ENCODE results near the gene LCE4A. TPM values are rescaled to one million over a fixed set of nuclear protein-coding genes. Genes with fewer than 3 reads are reported as not detected.

Gene LCE4A
- total and polyA plus RNA-seq, 9 of the 15 experiments (the other 6 are each of a cell fraction or from before 2014, with no cell fraction given): not detected

DNA sequence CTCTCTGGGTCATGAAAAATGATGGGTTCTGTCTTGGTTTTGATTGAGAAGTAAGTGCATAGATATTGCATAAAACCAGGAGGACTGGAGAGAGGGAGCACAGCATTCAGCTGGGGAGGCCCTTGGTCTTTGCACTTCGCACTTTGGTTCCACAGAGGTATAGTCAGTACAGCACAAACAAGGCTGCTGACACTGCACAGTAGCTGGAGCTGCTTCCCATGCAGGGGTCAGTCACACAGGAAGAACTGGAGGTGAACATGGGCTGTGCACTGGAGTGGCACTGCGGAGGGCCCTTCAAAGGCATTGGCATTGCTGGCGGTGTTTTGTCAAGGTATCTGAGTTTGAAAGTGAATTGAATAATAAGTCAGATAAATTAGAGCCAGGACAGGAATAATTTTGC, 49.3 kb upstream of the LCE4A start:
- no peak for ATAC-seq
- no peak for DNase-seq (ENCODE audit: extremely low read depth in 1 of 4, low spot score in 3 of 4)
- no peaks in the 10 kb centered on the region for H3K36me3 ChIP-seq (ENCODE audit: control insufficient read depth, insufficient read depth, low read length)
- H2AFZ ChIP-seq (ENCODE audit: low read depth, low read length): no peak overlapping the region
- in situ Hi-C loops (cut with MboI) (loop anchor here (10.0 kb wide), 1 partner anchor 566 kb away; no protein-coding TSS in a partner anchor), intact Hi-C loops (cut with micrococcal nuclease) (loop anchor here (10.0 kb wide), 2 partner anchors 86 to 536 kb away; no protein-coding TSS in a partner anchor)
- CTCF ChIA-PET (ENCODE audit: low intra/inter-chr PET ratio): no interaction called here
- H3K27me3 ChIP-seq (ENCODE audit: control insufficient read depth in 2 of 2, insufficient read depth in 2 of 2, low read length in 2 of 2): no peaks in the 10 kb centered on the region
- FAIRE-seq: no peak
- H3K79me2 ChIP-seq (ENCODE audit: control insufficient read depth, insufficient read depth, low read length): no peaks in the 10 kb centered on the region
- H3K4me1 ChIP-seq (replicated peaks in 1 of 2; ENCODE audit: control insufficient read depth in 2 of 2, insufficient read depth in 2 of 2, low read length in 2 of 2): no peaks in the 10 kb centered on the region
- no peak overlapping the region for H3K4me2 ChIP-seq (ENCODE audit: insufficient read depth, low read length)
- BruUV-seq (replicated peaks): no TSS peak
- no peaks in the 10 kb centered on the region for H3K9me1 ChIP-seq (ENCODE audit: control insufficient read depth, insufficient read depth, low read length)
- POLR2A ChIA-PET: interaction anchor here (0.6 kb wide), 1 partner anchor 119 kb away, joined by 4 read pairs; no protein-coding TSS in a partner anchor
- TF ChIP-seq, protein P1, sequence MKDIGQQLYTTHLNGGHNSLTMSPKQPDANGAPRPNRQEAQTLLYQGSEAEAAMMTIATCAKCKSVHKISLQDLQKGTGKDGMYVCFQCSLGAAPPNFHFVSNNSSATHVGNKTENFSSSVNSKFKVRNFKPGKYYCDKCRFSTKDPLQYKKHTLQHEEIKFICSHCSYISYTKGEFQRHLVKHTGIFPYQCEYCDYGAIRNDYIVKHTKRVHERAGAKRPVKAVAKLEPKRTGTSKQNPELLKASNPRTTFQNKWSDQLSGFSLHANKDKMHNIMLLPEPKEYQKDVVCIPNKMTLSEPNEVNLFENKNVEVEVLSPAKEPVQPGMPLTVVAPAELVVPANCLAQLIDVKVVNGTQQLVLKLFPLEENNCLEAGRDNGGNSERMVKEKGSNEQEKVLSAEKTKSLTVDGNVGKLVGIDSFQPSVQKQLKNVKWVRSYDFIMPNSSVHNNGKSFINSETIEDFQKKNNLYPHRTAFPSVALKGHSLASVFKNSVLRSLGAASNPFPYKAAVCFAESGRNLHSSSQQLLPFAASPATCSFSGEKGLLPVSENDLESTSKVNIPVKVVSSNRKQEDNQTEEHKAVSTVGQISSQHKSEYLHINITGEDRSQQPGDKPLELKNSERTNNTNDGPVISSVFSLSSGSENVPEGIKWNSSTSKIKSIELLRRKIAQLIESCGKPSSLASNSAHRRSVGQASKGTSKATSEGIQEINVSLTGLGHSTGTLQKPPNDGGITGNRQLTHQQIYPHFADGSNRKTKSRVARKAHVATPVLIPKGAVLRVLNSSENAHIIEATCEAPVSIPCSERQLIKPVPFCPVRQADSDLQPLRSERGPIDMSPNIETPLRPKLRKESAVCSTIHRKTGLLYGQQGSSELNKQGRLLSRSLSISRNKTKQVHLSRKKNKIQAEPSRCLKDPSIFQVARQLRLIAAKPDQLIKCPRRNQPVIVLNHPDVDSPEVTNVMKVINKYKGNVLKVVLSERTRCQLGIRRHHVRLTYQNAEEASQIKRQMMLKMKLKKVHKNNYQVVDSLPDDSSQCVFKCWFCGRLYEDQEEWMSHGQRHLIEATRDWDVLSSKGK (CRISPR knock-in tag; IDR thresholded peaks at IDR 0.05): no peak
- TF ChIP-seq, protein P2, sequence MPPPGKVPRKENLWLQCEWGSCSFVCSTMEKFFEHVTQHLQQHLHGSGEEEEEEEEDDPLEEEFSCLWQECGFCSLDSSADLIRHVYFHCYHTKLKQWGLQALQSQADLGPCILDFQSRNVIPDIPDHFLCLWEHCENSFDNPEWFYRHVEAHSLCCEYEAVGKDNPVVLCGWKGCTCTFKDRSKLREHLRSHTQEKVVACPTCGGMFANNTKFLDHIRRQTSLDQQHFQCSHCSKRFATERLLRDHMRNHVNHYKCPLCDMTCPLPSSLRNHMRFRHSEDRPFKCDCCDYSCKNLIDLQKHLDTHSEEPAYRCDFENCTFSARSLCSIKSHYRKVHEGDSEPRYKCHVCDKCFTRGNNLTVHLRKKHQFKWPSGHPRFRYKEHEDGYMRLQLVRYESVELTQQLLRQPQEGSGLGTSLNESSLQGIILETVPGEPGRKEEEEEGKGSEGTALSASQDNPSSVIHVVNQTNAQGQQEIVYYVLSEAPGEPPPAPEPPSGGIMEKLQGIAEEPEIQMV (tag; conservative IDR thresholded peaks at IDR 0.05; ENCODE audit: low read depth): no peak
- TF ChIP-seq PTBP1 (IDR thresholded peaks at IDR 0.05; ENCODE audit: low read depth, low read length) (no peak), ZFP36 (IDR thresholded peaks at IDR 0.05; ENCODE audit: low read depth, low read length, partially characterized antibody) (no peak), STAG1 (CRISPR knock-in tag; IDR thresholded peaks at IDR 0.05; ENCODE audit: borderline replicate concordance) (no peak), ZC3H11A (IDR thresholded peaks at IDR 0.05; ENCODE audit: low read depth, low read length) (no peak), ZNF696 (CRISPR knock-in tag; conservative IDR thresholded peaks at IDR 0.05) (no peak), FOXM1 (IDR thresholded peaks at IDR 0.05; ENCODE audit: low read depth) (no peak), FOXM1 (CRISPR knock-in tag; IDR thresholded peaks at IDR 0.05; ENCODE audit: low read depth) (no peak), HNRNPK (IDR thresholded peaks at IDR 0.05; ENCODE audit: low read depth, low read length, poor library complexity, severe bottlenecking) (no peak), ZNF436 (CRISPR knock-in tag; IDR thresholded peaks at IDR 0.05) (no peak), KLF6 (CRISPR knock-in tag; IDR thresholded peaks at IDR 0.05; ENCODE audit: borderline replicate concordance) (no peak)
- no peak overlapping the region for H3K9ac ChIP-seq (ENCODE audit: insufficient read depth in 1 of 2, low read depth in 2 of 2, low read length in 2 of 2)
- H4K20me1 ChIP-seq (replicated peaks; ENCODE audit: control insufficient read depth, insufficient read depth, low read length): no peaks in the 10 kb centered on the region
- 0% methylated on average over 3 of the region's 3 CpGs for WGBS (ENCODE audit: insufficient coverage, low coverage, missing lambda C conversion rate)
- no peak overlapping the region for H3K4me3 ChIP-seq
- no peak overlapping the region for H3K27ac ChIP-seq (ENCODE audit: extremely low read depth, low read depth, low read length)
- H3K9me3 ChIP-seq (replicated peaks; ENCODE audit: control insufficient read depth, insufficient read depth, low read depth, low read length): no peaks in the 10 kb centered on the region

All from K562 (cell line).